ENCODE results near the gene NATD1. TPM values are rescaled to one million over a fixed set of nuclear protein-coding genes. Genes with fewer than 3 reads are reported as not detected.

NATD1 gene
- polyA plus RNA-seq, 1 donor, result 6.9 TPM

GRCh38 chr17:21282850-21283249, 29.6 kb upstream of the NATD1 start:
- H3K4me3 ChIP-seq (ENCODE audit: low read length), result no peak overlapping the region
- DNase-seq, result no peak
- H3K9me3 ChIP-seq (ENCODE audit: control insufficient read depth, low read depth, low read length), result no peaks in the 10 kb centered on the region
- H3K4me1 ChIP-seq (ENCODE audit: control insufficient read depth, insufficient read depth, low read length), result peaks cover 25% of the 10 kb centered on the region
- no peaks in the 10 kb centered on the region for H3K36me3 ChIP-seq (ENCODE audit: control insufficient read depth, insufficient read depth, low read length)
- no peak overlapping the region for H3K27ac ChIP-seq (ENCODE audit: low read length)
- peaks cover 6% of the 10 kb centered on the region for H3K27me3 ChIP-seq (ENCODE audit: control insufficient read depth, insufficient read depth, low read length)
- WGBS (ENCODE audit: insufficient coverage, low lambda C conversion rate), result no CpG with 5 or more reads among the region's 5 CpGs

DNA sequence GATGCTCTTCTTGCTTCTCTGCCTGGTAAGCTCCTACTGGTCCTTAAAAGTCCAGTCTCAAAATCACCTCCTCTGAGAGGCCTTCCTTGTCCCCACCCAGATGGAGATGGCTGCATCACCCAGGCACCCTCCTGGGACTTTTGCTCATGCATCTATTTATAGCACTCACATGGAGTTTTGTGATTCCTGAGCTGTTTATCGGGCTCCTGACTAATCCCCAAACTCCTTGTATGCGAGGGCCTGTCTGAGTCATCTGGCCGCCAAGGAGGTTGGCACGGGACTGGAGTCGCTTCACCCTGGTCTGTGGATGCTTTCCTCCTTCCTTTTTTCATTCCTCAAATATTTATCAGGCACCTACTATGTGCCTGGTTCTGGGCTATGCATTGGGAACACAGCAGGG, 29.0 kb upstream of the NATD1 start:
- H3K9me3 ChIP-seq (ENCODE audit: control insufficient read depth, low read depth, low read length), result no peaks in the 10 kb centered on the region
- H3K4me1 ChIP-seq (ENCODE audit: control insufficient read depth, insufficient read depth, low read length), result peaks cover 20% of the 10 kb centered on the region
- no peak overlapping the region for H3K4me3 ChIP-seq (ENCODE audit: low read length)
- no peak overlapping the region for H3K27ac ChIP-seq (ENCODE audit: low read length)
- peaks cover 6% of the 10 kb centered on the region for H3K27me3 ChIP-seq (ENCODE audit: control insufficient read depth, insufficient read depth, low read length)
- WGBS (ENCODE audit: insufficient coverage, low lambda C conversion rate), result no CpG with 5 or more reads among the region's 5 CpGs
- no peaks in the 10 kb centered on the region for H3K36me3 ChIP-seq (ENCODE audit: control insufficient read depth, insufficient read depth, low read length)
- DNase-seq, result no peak

DNA sequence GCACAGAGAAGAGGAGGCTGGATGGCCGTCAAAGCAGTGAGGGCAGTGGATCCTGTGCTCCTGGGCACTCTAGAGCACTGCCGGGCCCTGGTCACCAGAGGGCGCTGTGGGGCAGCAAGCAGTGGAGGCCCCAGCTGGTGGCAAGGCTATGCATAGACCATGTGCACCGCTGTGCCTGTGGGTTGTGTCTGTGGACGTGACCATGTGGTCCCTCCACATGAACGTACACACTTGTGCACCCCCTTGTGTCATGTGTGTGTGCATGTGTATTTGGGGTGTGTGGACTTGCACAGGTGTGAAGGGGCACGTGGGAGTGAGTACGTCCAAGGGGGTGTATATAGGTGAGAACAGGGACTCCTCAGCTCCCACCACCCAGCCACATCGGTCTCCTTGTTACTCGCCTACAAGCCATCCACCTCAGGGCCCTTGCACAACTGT, 26.9 kb upstream of the NATD1 start:
- no peak overlapping the region for H3K4me3 ChIP-seq (ENCODE audit: low read length)
- no peaks in the 10 kb centered on the region for H3K36me3 ChIP-seq (ENCODE audit: control insufficient read depth, insufficient read depth, low read length)
- peaks cover 6% of the 10 kb centered on the region for H3K27me3 ChIP-seq (ENCODE audit: control insufficient read depth, insufficient read depth, low read length)
- peaks cover 22% of the 10 kb centered on the region for H3K4me1 ChIP-seq (ENCODE audit: control insufficient read depth, insufficient read depth, low read length)
- DNase-seq, result peak; percentile 74 to 77
- H3K9me3 ChIP-seq (ENCODE audit: control insufficient read depth, low read depth, low read length), result no peaks in the 10 kb centered on the region
- no peak overlapping the region for H3K27ac ChIP-seq (ENCODE audit: low read length)
- WGBS (ENCODE audit: insufficient coverage, low lambda C conversion rate), result no CpG with 5 or more reads among the region's 10 CpGs

GRCh38 chr17:21279582-21279981, 26.4 kb upstream of the NATD1 start:
- no peaks in the 10 kb centered on the region for H3K36me3 ChIP-seq (ENCODE audit: control insufficient read depth, insufficient read depth, low read length)
- no peak for DNase-seq
- H3K27me3 ChIP-seq (ENCODE audit: control insufficient read depth, insufficient read depth, low read length), result peaks cover 6% of the 10 kb centered on the region
- peaks cover 24% of the 10 kb centered on the region for H3K4me1 ChIP-seq (ENCODE audit: control insufficient read depth, insufficient read depth, low read length)
- no CpG with 5 or more reads among the region's 6 CpGs for WGBS (ENCODE audit: insufficient coverage, low lambda C conversion rate)
- H3K9me3 ChIP-seq (ENCODE audit: control insufficient read depth, low read depth, low read length), result no peaks in the 10 kb centered on the region
- H3K4me3 ChIP-seq (ENCODE audit: low read length), result no peak overlapping the region
- H3K27ac ChIP-seq (ENCODE audit: low read length), result no peak overlapping the region

DNA sequence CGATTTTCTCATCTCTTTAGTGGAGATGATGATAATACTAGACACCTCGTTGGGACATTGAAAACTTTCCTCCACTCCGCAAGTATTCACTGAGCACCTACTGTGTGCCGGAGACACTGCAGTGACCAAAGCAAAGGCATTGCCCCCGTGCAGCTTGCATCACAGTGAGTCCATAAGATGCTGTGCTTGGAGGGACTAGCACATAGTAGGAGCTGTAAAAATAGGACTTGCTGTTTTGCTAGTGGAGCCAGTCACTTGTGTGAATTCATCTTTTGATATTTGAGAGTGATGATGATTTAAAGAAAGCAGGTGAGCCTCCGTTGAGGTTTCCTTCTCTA, 26.0 kb upstream of the NATD1 start:
- DNase-seq, result no peak
- 60% methylated on average over 1 of the region's 6 CpGs for WGBS (ENCODE audit: insufficient coverage, low lambda C conversion rate)
- Histone ChIP-seq H3K4me1 (ENCODE audit: control insufficient read depth, insufficient read depth, low read length) (peaks cover 24% of the 10 kb centered on the region), H3K27ac (ENCODE audit: low read length) (no peak overlapping the region), H3K27me3 (ENCODE audit: control insufficient read depth, insufficient read depth, low read length) (peaks cover 6% of the 10 kb centered on the region), H3K36me3 (ENCODE audit: control insufficient read depth, insufficient read depth, low read length) (no peaks in the 10 kb centered on the region), H3K9me3 (ENCODE audit: control insufficient read depth, low read depth, low read length) (no peaks in the 10 kb centered on the region), H3K4me3 (ENCODE audit: low read length) (no peak overlapping the region)

DNA sequence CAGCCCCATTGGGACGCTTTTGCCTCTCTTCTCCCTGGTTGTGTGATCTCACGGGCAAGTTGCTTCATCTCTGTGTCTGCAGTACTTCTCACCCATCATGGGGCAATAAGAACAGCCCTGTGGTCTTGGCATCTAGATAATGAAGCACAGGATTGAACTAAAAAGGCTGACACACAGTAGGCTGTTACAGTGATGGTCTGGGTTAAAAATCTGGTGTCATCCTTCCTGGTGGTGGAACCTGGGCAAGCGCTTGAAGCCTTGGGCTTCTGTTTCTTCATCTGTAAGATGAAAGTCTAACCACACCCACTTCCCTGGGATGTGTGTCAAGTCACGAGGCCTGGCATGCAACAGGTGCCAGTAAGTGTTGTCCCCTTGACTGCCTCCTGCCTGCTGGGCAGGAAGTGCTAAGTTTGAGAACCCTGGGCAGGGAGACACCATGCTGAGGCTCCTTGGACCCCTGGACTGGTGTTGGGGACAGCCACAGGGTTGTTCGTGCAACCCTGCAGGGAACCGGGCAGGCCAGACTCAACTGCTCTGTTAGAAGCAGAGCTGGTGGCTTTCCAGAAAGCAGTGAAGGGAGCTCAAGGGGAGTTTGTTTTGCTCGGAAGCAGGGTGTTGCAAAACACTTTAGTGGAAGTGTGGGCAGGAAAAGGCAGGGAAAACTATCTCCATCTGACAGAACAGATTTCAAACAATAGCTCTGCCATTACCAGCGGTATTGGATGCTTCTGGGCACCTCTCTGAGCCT, 25.4 kb upstream of the NATD1 start:
- DNase-seq, result peak; percentile 87 to 92
- no peak overlapping the region for H3K27ac ChIP-seq (ENCODE audit: low read length)
- H3K4me3 ChIP-seq (ENCODE audit: low read length), result no peak overlapping the region
- WGBS (ENCODE audit: insufficient coverage, low lambda C conversion rate), result no CpG with 5 or more reads among the region's 8 CpGs
- H3K9me3 ChIP-seq (ENCODE audit: control insufficient read depth, low read depth, low read length), result no peaks in the 10 kb centered on the region
- peaks cover 6% of the 10 kb centered on the region for H3K27me3 ChIP-seq (ENCODE audit: control insufficient read depth, insufficient read depth, low read length)
- peaks cover 23% of the 10 kb centered on the region for H3K4me1 ChIP-seq (ENCODE audit: control insufficient read depth, insufficient read depth, low read length)
- no peaks in the 10 kb centered on the region for H3K36me3 ChIP-seq (ENCODE audit: control insufficient read depth, insufficient read depth, low read length)

DNA sequence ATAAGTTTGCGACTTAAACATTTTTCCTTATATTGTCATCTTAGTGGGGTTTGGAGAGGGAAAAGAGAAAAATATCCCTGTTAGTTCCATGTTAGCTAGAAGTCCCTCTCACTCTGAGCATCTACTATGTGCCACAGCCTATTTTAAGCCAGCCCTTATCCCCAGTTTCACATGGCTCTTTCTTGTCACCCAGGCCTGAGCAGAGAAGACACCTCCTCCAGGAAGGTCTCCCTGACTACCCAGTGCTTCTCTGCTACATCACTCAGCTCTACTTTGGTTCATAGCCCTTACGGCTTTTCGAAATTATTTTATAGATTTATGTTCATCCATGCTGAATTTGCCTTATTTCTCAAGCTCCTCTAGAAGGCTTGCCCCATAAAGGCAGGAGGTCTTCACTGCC, 24.1 kb upstream of the NATD1 start:
- no peaks in the 10 kb centered on the region for H3K36me3 ChIP-seq (ENCODE audit: control insufficient read depth, insufficient read depth, low read length)
- H3K27ac ChIP-seq (ENCODE audit: low read length), result no peak overlapping the region
- WGBS (ENCODE audit: insufficient coverage, low lambda C conversion rate), result no CpG with 5 or more reads among the region's 3 CpGs
- H3K4me3 ChIP-seq (ENCODE audit: low read length), result no peak overlapping the region
- H3K27me3 ChIP-seq (ENCODE audit: control insufficient read depth, insufficient read depth, low read length), result peaks cover 3% of the 10 kb centered on the region
- H3K4me1 ChIP-seq (ENCODE audit: control insufficient read depth, insufficient read depth, low read length), result peaks cover 19% of the 10 kb centered on the region
- DNase-seq, result no peak
- H3K9me3 ChIP-seq (ENCODE audit: control insufficient read depth, low read depth, low read length), result no peaks in the 10 kb centered on the region

GRCh38 chr17:21276264-21276588, 23.0 kb upstream of the NATD1 start:
- Histone ChIP-seq H3K27ac (ENCODE audit: low read length) (no peak overlapping the region), H3K4me1 (ENCODE audit: control insufficient read depth, insufficient read depth, low read length) (peaks cover 19% of the 10 kb centered on the region), H3K4me3 (ENCODE audit: low read length) (peak overlapping the region; percentile 57), H3K9me3 (ENCODE audit: control insufficient read depth, low read depth, low read length) (no peaks in the 10 kb centered on the region), H3K36me3 (ENCODE audit: control insufficient read depth, insufficient read depth, low read length) (no peaks in the 10 kb centered on the region), H3K27me3 (ENCODE audit: control insufficient read depth, insufficient read depth, low read length) (no peaks in the 10 kb centered on the region)
- DNase-seq, result no peak
- WGBS (ENCODE audit: insufficient coverage, low lambda C conversion rate), result no CpG with 5 or more reads among the region's 17 CpGs

DNA sequence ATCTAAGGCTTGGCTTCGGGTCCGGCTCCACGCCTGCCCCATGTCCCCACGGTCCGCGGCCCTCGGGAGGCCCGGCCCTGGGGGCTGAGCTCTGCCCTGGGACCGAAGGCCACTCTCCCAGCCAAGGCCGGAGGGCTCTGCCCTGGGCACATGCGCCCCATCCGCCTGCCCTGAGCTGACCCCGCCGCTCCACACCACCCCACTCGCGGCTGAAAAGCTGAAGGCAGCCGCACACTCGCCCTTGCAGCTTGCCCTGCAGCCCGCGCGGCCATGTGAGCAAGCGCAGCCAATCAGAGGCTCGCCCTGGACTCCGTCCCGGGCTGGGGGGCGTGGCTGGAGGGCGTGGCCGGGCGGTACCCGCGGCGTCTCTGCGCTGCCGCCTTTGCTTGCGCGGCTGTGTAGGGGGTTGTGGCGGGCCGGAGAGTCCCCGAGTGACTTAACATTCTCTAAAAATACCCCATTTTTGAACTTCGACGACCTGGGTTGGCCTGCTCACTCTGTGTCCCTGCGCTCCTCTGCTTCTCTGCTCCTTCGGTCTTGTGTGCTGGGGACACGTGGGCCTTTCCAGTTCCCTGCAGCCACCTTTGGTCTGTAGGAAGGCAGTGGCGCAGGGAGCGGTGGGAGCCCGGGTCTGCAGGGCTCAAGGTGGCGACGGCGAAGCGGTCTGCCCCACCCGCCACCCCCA, 22.5 kb upstream of the NATD1 start:
- WGBS (ENCODE audit: insufficient coverage, low lambda C conversion rate), result no CpG with 5 or more reads among the region's 52 CpGs
- peaks cover 19% of the 10 kb centered on the region for H3K4me1 ChIP-seq (ENCODE audit: control insufficient read depth, insufficient read depth, low read length)

DNA sequence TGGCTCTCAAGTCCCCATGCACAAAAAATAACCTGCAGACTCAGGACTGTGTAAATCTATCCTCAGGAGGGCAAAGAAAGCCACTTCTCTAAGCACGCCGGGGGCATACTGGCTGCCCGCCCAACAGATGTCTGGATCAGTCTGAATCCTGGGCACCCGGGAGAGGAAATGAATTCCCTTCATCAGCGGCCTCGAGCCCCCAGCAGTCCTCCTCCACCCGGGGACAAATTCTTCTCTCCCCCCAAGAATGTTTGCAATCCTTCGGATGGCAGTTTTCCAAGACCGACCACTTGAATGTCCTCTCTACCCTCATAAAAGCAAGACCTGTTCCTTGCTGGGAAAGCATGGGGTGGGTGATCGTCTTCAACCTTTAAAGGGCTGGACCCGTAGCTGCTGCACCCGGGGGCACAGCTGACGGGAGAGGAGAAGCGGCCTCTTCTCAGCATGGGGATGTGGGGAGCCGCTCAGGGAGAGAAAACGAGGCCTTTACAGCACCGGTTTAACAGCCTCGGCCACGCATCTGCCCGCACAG, 21.9 kb upstream of the NATD1 start:
- Histone ChIP-seq H3K4me3 (ENCODE audit: low read length) (peak overlapping the region; percentile 57), H3K9me3 (ENCODE audit: control insufficient read depth, low read depth, low read length) (no peaks in the 10 kb centered on the region), H3K36me3 (ENCODE audit: control insufficient read depth, insufficient read depth, low read length) (no peaks in the 10 kb centered on the region), H3K4me1 (ENCODE audit: control insufficient read depth, insufficient read depth, low read length) (peaks cover 19% of the 10 kb centered on the region), H3K27ac (ENCODE audit: low read length) (peak overlapping the region; percentile 33), H3K27me3 (ENCODE audit: control insufficient read depth, insufficient read depth, low read length) (no peaks in the 10 kb centered on the region)
- DNase-seq, result no peak
- WGBS (ENCODE audit: insufficient coverage, low lambda C conversion rate), result no CpG with 5 or more reads among the region's 20 CpGs

More for the DNA sequence above, 22.5 kb upstream of the NATD1 start:
- Histone ChIP-seq H3K27ac (ENCODE audit: low read length) (peak overlapping the region; percentile 33), H3K36me3 (ENCODE audit: control insufficient read depth, insufficient read depth, low read length) (no peaks in the 10 kb centered on the region), H3K4me3 (ENCODE audit: low read length) (peak overlapping the region; percentile 57), H3K9me3 (ENCODE audit: control insufficient read depth, low read depth, low read length) (no peaks in the 10 kb centered on the region), H3K27me3 (ENCODE audit: control insufficient read depth, insufficient read depth, low read length) (no peaks in the 10 kb centered on the region)
- DNase-seq, result peak; percentile 84 to 93

All from large intestine (tissue), 3 donors.